SW480 (cell line): Measurements from ENCODE around the gene RFX1.
"Not testable (repeated sequence)": the region's sequence is repeated elsewhere in the genome, so short reads cannot be mapped to it uniquely, and the experiment has no call there.

Experiments
- DNase-seq: peaks from one replicate; pipeline ENCODE4 v3.0.0-alpha.2; 2016; ENCODE audit warnings: low spot score

RFX1 gene

GRCh38 chr19:14026652-14027192 is 20.6 kb upstream of the RFX1 start:
- not testable (repeated sequence) for DNase-seq

- DNase-seq, result peak; percentile 73
Observed at GRCh38 chr19:14023404-14024235, 17.5 kb upstream of the RFX1 start.

GRCh38 chr19:14022469-14022868 is 16.3 kb upstream of the RFX1 start:
- DNase-seq, result no peak

GRCh38 chr19:14021474-14021873 is 15.4 kb upstream of the RFX1 start:
- DNase-seq, result no peak

- not testable (repeated sequence) for DNase-seq
Observed at GRCh38 chr19:14019739-14020138, 13.6 kb upstream of the RFX1 start.

- DNase-seq, result no peak
Observed at GRCh38 chr19:14019100-14019499, 13.0 kb upstream of the RFX1 start.

GRCh38 chr19:14015524-14016035 is 9.5 kb upstream of the RFX1 start:
- no peak for DNase-seq

GRCh38 chr19:14012378-14012915 is 6.3 kb upstream of the RFX1 start:
- DNase-seq, result no peak

- no peak for DNase-seq
Observed at GRCh38 chr19:14006766-14007562, 844 bp upstream of the RFX1 start.

- peak; percentile 69 for DNase-seq
Observed at GRCh38 chr19:14005349-14006084, 603 bp downstream of the RFX1 start.

GRCh38 chr19:14004619-14005348 is 1.3 kb downstream of the RFX1 start:
- DNase-seq, result no peak

GRCh38 chr19:14003251-14004055 is 2.7 kb downstream of the RFX1 start:
- no peak for DNase-seq

- DNase-seq, result no peak
Observed at GRCh38 chr19:14002571-14003250, 3.4 kb downstream of the RFX1 start.

- no peak for DNase-seq
Observed at GRCh38 chr19:14000691-14001375, 5.3 kb downstream of the RFX1 start.

GRCh38 chr19:13999085-13999484 is 7.0 kb downstream of the RFX1 start:
- DNase-seq, result no peak

- DNase-seq, result no peak
Observed at GRCh38 chr19:13998426-13998825, 7.7 kb downstream of the RFX1 start.

GRCh38 chr19:13997631-13997962 is 8.5 kb downstream of the RFX1 start:
- no peak for DNase-seq

- DNase-seq, result no peak
Observed at GRCh38 chr19:13996928-13997630, 9.0 kb downstream of the RFX1 start.
